Measurements from ENCODE around the gene COL4A1. TPM values are rescaled to one million over a fixed set of nuclear protein-coding genes. Genes with fewer than 3 reads are reported as not detected.

Gene COL4A1
- total and polyA plus RNA-seq, 2 of the 13 experiments (the other 11 are each of a cell fraction or from before 2014, with no cell fraction given), result not detected

DNA sequence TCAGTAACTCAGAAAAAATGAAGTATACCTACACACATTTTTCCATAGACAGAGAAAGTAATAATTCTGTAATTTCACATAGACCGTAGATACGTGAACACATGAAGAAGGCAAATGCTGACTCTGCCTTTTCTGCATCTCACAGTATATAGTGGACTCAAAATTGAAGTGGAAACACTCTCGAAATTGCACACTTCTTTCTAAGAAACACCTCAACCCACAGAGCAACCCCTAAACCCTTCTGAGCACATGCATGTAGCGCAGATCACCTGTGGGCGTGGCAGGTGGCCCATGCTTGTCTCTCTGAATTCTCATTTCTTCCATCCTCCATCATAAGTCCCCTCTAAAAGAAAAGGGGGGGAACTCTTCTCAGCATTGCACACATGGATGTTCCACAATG lies 34.7 kb downstream of the COL4A1 start:
- DNase-seq (ENCODE audit: low spot score) (no peak), FAIRE-seq (no peak), ATAC-seq (no peak)
- Histone ChIP-seq H3K36me3 (replicated peaks in 1 of 2; ENCODE audit: control insufficient read depth in 1 of 2, insufficient read depth in 2 of 2, low read length in 2 of 2) (no peaks in the 10 kb centered on the region), H3K79me2 (ENCODE audit: insufficient read depth, low read length) (no peaks in the 10 kb centered on the region), H3K4me2 (ENCODE audit: low read depth, low read length) (no peak overlapping the region), H2AFZ (ENCODE audit: low read length) (no peak overlapping the region), H3K27ac (ENCODE audit: extremely low read length, insufficient read depth, low read length) (no peak overlapping the region), H3K9ac (ENCODE audit: insufficient read depth, low read depth, low read length) (no peak overlapping the region), H3K9me3 (ENCODE audit: low read length) (no peaks in the 10 kb centered on the region), H3K4me3 (replicated peaks in 1 of 3; ENCODE audit: insufficient read depth in 1 of 3, low read depth in 2 of 3, low read length in 3 of 3) (no peak overlapping the region), H4K20me1 (ENCODE audit: insufficient read depth, low read length) (no peaks in the 10 kb centered on the region), H3K4me1 (ENCODE audit: insufficient read depth, low read length) (no peaks in the 10 kb centered on the region), H3K27me3 (ENCODE audit: control insufficient read depth in 1 of 2, insufficient read depth in 2 of 2, low read length in 2 of 2) (peaks cover 4 to 34% of the 10 kb centered on the region in 2 experiments; a peak in 2 of 5 replicates)
- ChIA-PET CTCF (ENCODE audit: low intra/inter-chr PET ratio, low total read pairs) (no interaction called here), POLR2A (no interaction called here)
- in situ Hi-C loops (cut with HindIII; ENCODE audit: extremely low pct_ligation_motif_present, low pct_unique_long_range_greater_than_20kb) (no loop called here), intact Hi-C loops (cut with micrococcal nuclease; ENCODE audit: unreplicated experiment) (no loop called here)
- WGBS (ENCODE audit: low lambda C conversion rate), result 40% methylated on average over 5 of the region's 5 CpGs
- TF ChIP-seq ZSCAN12 (CRISPR knock-in tag; IDR thresholded peaks at IDR 0.05), result no peak
- TF ChIP-seq MAFF (IDR thresholded peaks at IDR 0.05; ENCODE audit: low read depth, low read length), result peak; percentile 67
- peak; percentile 67 to 81; a peak in 3 of 4 replicates for TF ChIP-seq MAFK (conservative IDR thresholded peaks at IDR 0.05 in 1 of 2, IDR thresholded peaks at IDR 0.05 in 1 of 2; ENCODE audit: low read length in 2 of 2)
- BruUV-seq (replicated peaks), result no TSS peak

DNA sequence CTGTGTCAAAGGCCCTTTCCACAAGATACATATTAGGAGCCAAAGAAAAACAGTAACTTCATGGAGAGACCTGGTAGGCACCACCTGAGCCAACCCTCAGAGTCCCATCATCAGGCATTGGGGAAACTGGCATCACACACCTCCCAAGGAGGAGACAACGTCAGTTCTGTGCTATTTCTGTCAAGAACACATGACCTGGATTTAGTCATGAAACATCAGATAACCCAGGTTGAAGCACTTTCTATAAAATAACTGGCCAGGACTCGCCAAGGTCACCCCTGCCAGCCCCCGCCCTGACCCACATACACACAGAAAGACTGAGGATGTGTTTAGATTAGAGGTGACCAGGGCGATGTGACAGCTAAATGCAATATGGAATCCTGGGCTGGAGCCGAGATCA lies 35.6 kb downstream of the COL4A1 start:
- FAIRE-seq, result no peak
- Histone ChIP-seq H3K4me1 (ENCODE audit: insufficient read depth, low read length) (no peaks in the 10 kb centered on the region), H2AFZ (ENCODE audit: low read length) (no peak overlapping the region), H3K79me2 (ENCODE audit: insufficient read depth, low read length) (no peaks in the 10 kb centered on the region), H3K4me2 (ENCODE audit: low read depth, low read length) (no peak overlapping the region), H4K20me1 (ENCODE audit: insufficient read depth, low read length) (no peaks in the 10 kb centered on the region), H3K9ac (ENCODE audit: insufficient read depth, low read depth, low read length) (no peak overlapping the region), H3K27ac (ENCODE audit: extremely low read length, insufficient read depth, low read length) (no peak overlapping the region), H3K9me3 (ENCODE audit: low read length) (no peaks in the 10 kb centered on the region), H3K36me3 (replicated peaks in 1 of 2; ENCODE audit: control insufficient read depth in 1 of 2, insufficient read depth in 2 of 2, low read length in 2 of 2) (no peaks in the 10 kb centered on the region), H3K27me3 (ENCODE audit: control insufficient read depth in 1 of 2, insufficient read depth in 2 of 2, low read length in 2 of 2) (peaks cover 4 to 37% of the 10 kb centered on the region in 2 experiments; a peak in 2 of 5 replicates), H3K4me3 (replicated peaks in 1 of 3; ENCODE audit: insufficient read depth in 1 of 3, low read depth in 2 of 3, low read length in 3 of 3) (no peak overlapping the region)
- in situ Hi-C loops (cut with HindIII; ENCODE audit: extremely low pct_ligation_motif_present, low pct_unique_long_range_greater_than_20kb), result no loop called here
- 1% methylated on average over 5 of the region's 5 CpGs for WGBS (ENCODE audit: low lambda C conversion rate)
- POLR2A ChIA-PET, result no interaction called here
- CTCF ChIA-PET (ENCODE audit: low intra/inter-chr PET ratio, low total read pairs), result no interaction called here
- TF ChIP-seq JDP2 (CRISPR knock-in tag; IDR thresholded peaks at IDR 0.05; ENCODE audit: borderline replicate concordance), result no peak
- no peak for TF ChIP-seq JUND (CRISPR knock-in tag; IDR thresholded peaks at IDR 0.05)
- no peak for TF ChIP-seq JARID2 (CRISPR knock-in tag; IDR thresholded peaks at IDR 0.05; ENCODE audit: insufficient replicate concordance)
- TF ChIP-seq RBM39 (IDR thresholded peaks at IDR 0.05; ENCODE audit: low read depth, low read length, poor library complexity, severe bottlenecking), result no peak
- TF ChIP-seq, protein P1, sequence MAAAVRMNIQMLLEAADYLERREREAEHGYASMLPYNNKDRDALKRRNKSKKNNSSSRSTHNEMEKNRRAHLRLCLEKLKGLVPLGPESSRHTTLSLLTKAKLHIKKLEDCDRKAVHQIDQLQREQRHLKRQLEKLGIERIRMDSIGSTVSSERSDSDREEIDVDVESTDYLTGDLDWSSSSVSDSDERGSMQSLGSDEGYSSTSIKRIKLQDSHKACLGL (CRISPR knock-in tag; IDR thresholded peaks at IDR 0.05), result no peak
- TF ChIP-seq SRSF4 (IDR thresholded peaks at IDR 0.05; ENCODE audit: low read depth, low read length, poor library complexity, severe bottlenecking), result no peak
- no peak for TF ChIP-seq BRCA1 (CRISPR knock-in tag; IDR thresholded peaks at IDR 0.05)
- TF ChIP-seq, protein P2, sequence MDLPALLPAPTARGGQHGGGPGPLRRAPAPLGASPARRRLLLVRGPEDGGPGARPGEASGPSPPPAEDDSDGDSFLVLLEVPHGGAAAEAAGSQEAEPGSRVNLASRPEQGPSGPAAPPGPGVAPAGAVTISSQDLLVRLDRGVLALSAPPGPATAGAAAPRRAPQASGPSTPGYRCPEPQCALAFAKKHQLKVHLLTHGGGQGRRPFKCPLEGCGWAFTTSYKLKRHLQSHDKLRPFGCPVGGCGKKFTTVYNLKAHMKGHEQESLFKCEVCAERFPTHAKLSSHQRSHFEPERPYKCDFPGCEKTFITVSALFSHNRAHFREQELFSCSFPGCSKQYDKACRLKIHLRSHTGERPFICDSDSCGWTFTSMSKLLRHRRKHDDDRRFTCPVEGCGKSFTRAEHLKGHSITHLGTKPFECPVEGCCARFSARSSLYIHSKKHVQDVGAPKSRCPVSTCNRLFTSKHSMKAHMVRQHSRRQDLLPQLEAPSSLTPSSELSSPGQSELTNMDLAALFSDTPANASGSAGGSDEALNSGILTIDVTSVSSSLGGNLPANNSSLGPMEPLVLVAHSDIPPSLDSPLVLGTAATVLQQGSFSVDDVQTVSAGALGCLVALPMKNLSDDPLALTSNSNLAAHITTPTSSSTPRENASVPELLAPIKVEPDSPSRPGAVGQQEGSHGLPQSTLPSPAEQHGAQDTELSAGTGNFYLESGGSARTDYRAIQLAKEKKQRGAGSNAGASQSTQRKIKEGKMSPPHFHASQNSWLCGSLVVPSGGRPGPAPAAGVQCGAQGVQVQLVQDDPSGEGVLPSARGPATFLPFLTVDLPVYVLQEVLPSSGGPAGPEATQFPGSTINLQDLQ (CRISPR knock-in tag; IDR thresholded peaks at IDR 0.05), result no peak
- no peak for TF ChIP-seq FOXA1 (IDR thresholded peaks at IDR 0.05)
- no peak for TF ChIP-seq FOXA1 (CRISPR knock-in tag; IDR thresholded peaks at IDR 0.05)
- DNase-seq (ENCODE audit: low spot score), result no peak
- intact Hi-C loops (cut with micrococcal nuclease; ENCODE audit: unreplicated experiment), result no loop called here
- no peak for ATAC-seq
- no TSS peak for BruUV-seq (replicated peaks)
